MM.1S (cell line): ENCODE results near the gene ANKRD6.

Experiments
- DNase-seq: peaks from one replicate; pipeline ENCODE4 v3.0.0-alpha.2; 2015
- H2AFZ ChIP-seq: fragments of 300-600 bp; sonication (generic); 2 replicates; pipeline ENCODE4 v1.6.0; 2016; ENCODE audit warnings: antibody characterized with exemption, low read length
- H3F3A ChIP-seq: fragments of 300-600 bp; sonication (generic); 2 replicates; pipeline ENCODE4 v1.6.1; 2016; ENCODE audit warnings: mild to moderate bottlenecking, antibody characterized with exemption, low read length, moderate library complexity, mixed read lengths; ENCODE audit not compliant: insufficient read depth
- H3K27ac ChIP-seq: fragments of 300-600 bp; sonication (generic); 2 replicates; pipeline ENCODE4 v1.5.1; 2016; ENCODE audit warnings: mild to moderate bottlenecking, low read length
- H3K27me3 ChIP-seq: fragments of 300-600 bp; sonication (generic); replicated peaks from 2 replicates; pipeline ENCODE4 v1.6.0; 2016; ENCODE audit warnings: low read length; ENCODE audit not compliant: insufficient read depth
- H3K36me3 ChIP-seq: fragments of 300-600 bp; sonication (generic); replicated peaks from 2 replicates; pipeline ENCODE4 v1.6.1; 2016; ENCODE audit warnings: mild to moderate bottlenecking, low read length, mixed read lengths; ENCODE audit not compliant: insufficient read depth
- H3K4me1 ChIP-seq: fragments of 300-600 bp; sonication (generic); 2 replicates; pipeline ENCODE4 v1.6.1; 2016; ENCODE audit warnings: low read length, mixed read lengths
- H3K4me2 ChIP-seq: fragments of 300-600 bp; sonication (generic); 2 replicates; pipeline ENCODE4 v1.6.0; 2016; ENCODE audit warnings: low read depth, low read length
- H3K4me3 ChIP-seq: fragments of 300-600 bp; sonication (generic); 2 replicates; pipeline ENCODE4 v1.5.1; 2016; ENCODE audit warnings: low read length, mixed read lengths
- H3K79me2 ChIP-seq: fragments of 300-600 bp; sonication (generic); 2 replicates; pipeline ENCODE4 v1.6.1; 2016; ENCODE audit warnings: mixed run types, low read length, mixed read lengths
- H3K9ac ChIP-seq: fragments of 300-600 bp; sonication (generic); 2 replicates; pipeline ENCODE4 v1.6.1; 2016; ENCODE audit warnings: low read length, mixed read lengths
- H3K9me2 ChIP-seq: fragments of 300-600 bp; sonication (generic); replicated peaks from 2 replicates; pipeline ENCODE4 v1.6.1; 2016; ENCODE audit warnings: mild to moderate bottlenecking, low read length, mixed read lengths; ENCODE audit not compliant: insufficient read depth
- H3K9me3 ChIP-seq: fragments of 300-600 bp; sonication (generic); replicated peaks from 2 replicates; pipeline ENCODE4 v1.6.1; 2016; ENCODE audit warnings: mild to moderate bottlenecking, low read length, mixed read lengths; ENCODE audit not compliant: insufficient read depth
- H4K20me1 ChIP-seq: fragments of 300-600 bp; sonication (generic); 2 replicates; pipeline ENCODE4 v1.6.1; 2016; ENCODE audit warnings: mild to moderate bottlenecking, low read length, moderate library complexity, mixed read lengths; ENCODE audit not compliant: insufficient read depth
- CTCF ChIP-seq: fragments of 300-600 bp; sonication (generic); IDR thresholded peaks from 2 replicates; pipeline ENCODE4 v1.5.1; 2016; ENCODE audit warnings: antibody characterized with exemption, low read length, mixed read lengths
- EZH2 ChIP-seq: fragments of 300-600 bp; sonication (generic); optimal IDR thresholded peaks from 2 replicates; pipeline ENCODE3; 2017; ENCODE audit warnings: low read depth, mild to moderate bottlenecking, antibody characterized with exemption, low read length, mixed read lengths
- EZH2phosphoT487 ChIP-seq: fragments of 300-600 bp; sonication (generic); IDR thresholded peaks from 2 replicates; pipeline ENCODE4 v1.6.1; 2018; ENCODE audit warnings: antibody characterized with exemption, low read length

ANKRD6 gene

GRCh38 chr6:89452281-89452680 is 19.3 kb downstream of the ANKRD6 start:
- Histone ChIP-seq H3F3A (no peaks in the 10 kb centered on the region), H3K9me2 (no peaks in the 10 kb centered on the region), H3K36me3 (no peaks in the 10 kb centered on the region), H3K9ac (no peak overlapping the region), H3K4me2 (no peak overlapping the region), H3K9me3 (no peaks in the 10 kb centered on the region), H3K27me3 (no peaks in the 10 kb centered on the region), H4K20me1 (no peaks in the 10 kb centered on the region), H3K4me3 (no peak overlapping the region), H2AFZ (no peak overlapping the region), H3K79me2 (no peaks in the 10 kb centered on the region), H3K27ac (no peak overlapping the region), H3K4me1 (no peaks in the 10 kb centered on the region)
- TF ChIP-seq EZH2phosphoT487 (no peak), CTCF (no peak), EZH2 (no peak)
- DNase-seq = no peak

- no peaks in the 10 kb centered on the region for H3K9me3 ChIP-seq
- no peaks in the 10 kb centered on the region for H4K20me1 ChIP-seq
- no peaks in the 10 kb centered on the region for H3K79me2 ChIP-seq
- no peak overlapping the region for H2AFZ ChIP-seq
- H3K4me2 ChIP-seq = no peak overlapping the region
- no peaks in the 10 kb centered on the region for H3F3A ChIP-seq
- H3K27me3 ChIP-seq = no peaks in the 10 kb centered on the region
- no peaks in the 10 kb centered on the region for H3K36me3 ChIP-seq
- H3K4me1 ChIP-seq = no peaks in the 10 kb centered on the region
- no peaks in the 10 kb centered on the region for H3K9me2 ChIP-seq
- DNase-seq = no peak
- TF ChIP-seq EZH2 (no peak), CTCF (no peak), EZH2phosphoT487 (no peak)
- no peak overlapping the region for H3K27ac ChIP-seq
- H3K4me3 ChIP-seq = no peak overlapping the region
- no peak overlapping the region for H3K9ac ChIP-seq
Observed at GRCh38 chr6:89454300-89454699, 21.3 kb downstream of the ANKRD6 start.

GRCh38 chr6:89458704-89459103 is 25.8 kb downstream of the ANKRD6 start:
- no peak for DNase-seq
- no peak overlapping the region for H3K4me3 ChIP-seq
- H3K79me2 ChIP-seq = no peaks in the 10 kb centered on the region
- H3F3A ChIP-seq = no peaks in the 10 kb centered on the region
- no peaks in the 10 kb centered on the region for H3K4me1 ChIP-seq
- H3K27me3 ChIP-seq = no peaks in the 10 kb centered on the region
- no peaks in the 10 kb centered on the region for H4K20me1 ChIP-seq
- H3K9me3 ChIP-seq = no peaks in the 10 kb centered on the region
- no peak overlapping the region for H2AFZ ChIP-seq
- no peak overlapping the region for H3K4me2 ChIP-seq
- no peak overlapping the region for H3K27ac ChIP-seq
- H3K9ac ChIP-seq = no peak overlapping the region
- H3K9me2 ChIP-seq = no peaks in the 10 kb centered on the region
- no peak for TF ChIP-seq EZH2phosphoT487
- TF ChIP-seq CTCF = no peak
- no peak for TF ChIP-seq EZH2
- H3K36me3 ChIP-seq = no peaks in the 10 kb centered on the region
